Effector memory CD8-positive, alpha-beta T cell (primary cell): ENCODE measurements around the gene FBXO9.
"Not testable (repeated sequence)": the region's sequence is repeated elsewhere in the genome, so short reads cannot be mapped to it uniquely, and the experiment has no call there.

Experiments used
- ATAC-seq: fragments of 150-1000 bp; cut with Tn5 transposase; replicated peaks from 2 replicates; pipeline ENCODE4 v1.10.0; 2021; ENCODE audit warnings: mild to moderate bottlenecking, moderate library complexity
- DNase-seq, 3 experiments: peaks; one replicate each; pipeline ENCODE4 v3.0.0; 2021
- H3K27ac Mint-ChIP-seq, 2 donors: one replicate each; pipeline ENCODE4 v1.8.0; 2022; ENCODE audit warnings: mild to moderate bottlenecking in 2 of 2, mixed read lengths in 2 of 2, moderate library complexity in 2 of 2
- H3K27me3 Mint-ChIP-seq, 2 donors: one replicate each; pipeline ENCODE4 v1.8.0; 2022; ENCODE audit warnings: mixed read lengths in 2 of 2
- H3K36me3 Mint-ChIP-seq: one replicate; pipeline ENCODE4 v1.8.0; 2022; ENCODE audit warnings: mild to moderate bottlenecking, moderate library complexity, mixed read lengths; ENCODE audit not compliant: insufficient read depth
- H3K4me1 Mint-ChIP-seq, 2 donors: one replicate each; pipeline ENCODE4 v1.8.0; 2022; ENCODE audit warnings: low read depth in 2 of 2, mixed read lengths in 2 of 2
- H3K4me3 Mint-ChIP-seq, 2 donors: one replicate each; pipeline ENCODE4 v1.8.0; 2022; ENCODE audit warnings: mild to moderate bottlenecking in 2 of 2, mixed read lengths in 2 of 2, moderate library complexity in 2 of 2
- H3K9me3 Mint-ChIP-seq, 2 donors: one replicate each; pipeline ENCODE4 v1.8.0; 2022; ENCODE audit warnings: mixed read lengths in 2 of 2

FBXO9 gene

GRCh38 chr6:53035549-53036213, 29.5 kb upstream of the FBXO9 start:
- no peak for DNase-seq
- H3K9me3 Mint-ChIP-seq, result no peaks in the 10 kb centered on the region
- no peak overlapping the region for H3K27ac Mint-ChIP-seq
- H3K4me3 Mint-ChIP-seq, result no peak overlapping the region
- no peaks in the 10 kb centered on the region for H3K27me3 Mint-ChIP-seq
- no peak for ATAC-seq
- H3K4me1 Mint-ChIP-seq, result no peaks in the 10 kb centered on the region
- peaks cover 26% of the 10 kb centered on the region for H3K36me3 Mint-ChIP-seq

- peaks cover 10% of the 10 kb centered on the region for H3K36me3 Mint-ChIP-seq
- ATAC-seq (no peak), DNase-seq (no peak)
- H3K27ac Mint-ChIP-seq, result no peak overlapping the region
- no peaks in the 10 kb centered on the region for H3K4me1 Mint-ChIP-seq
- H3K9me3 Mint-ChIP-seq, result no peaks in the 10 kb centered on the region
- H3K27me3 Mint-ChIP-seq, result no peaks in the 10 kb centered on the region
- H3K4me3 Mint-ChIP-seq, result no peak overlapping the region
Measured at GRCh38 chr6:53038141-53038540, 27.1 kb upstream of the FBXO9 start.

- ATAC-seq (no peak), DNase-seq (no peak)
- peaks cover 10% of the 10 kb centered on the region for H3K36me3 Mint-ChIP-seq
- H3K4me1 Mint-ChIP-seq, result no peaks in the 10 kb centered on the region
- H3K27ac Mint-ChIP-seq, result no peak overlapping the region
- H3K4me3 Mint-ChIP-seq, result no peak overlapping the region
- H3K9me3 Mint-ChIP-seq, result no peaks in the 10 kb centered on the region
- no peaks in the 10 kb centered on the region for H3K27me3 Mint-ChIP-seq
Measured at GRCh38 chr6:53038596-53038995, 26.6 kb upstream of the FBXO9 start.

- no peak overlapping the region for H3K27ac Mint-ChIP-seq
- DNase-seq (no peak), ATAC-seq (no peak)
- no peaks in the 10 kb centered on the region for H3K9me3 Mint-ChIP-seq
- peaks cover 7% of the 10 kb centered on the region for H3K36me3 Mint-ChIP-seq
- no peaks in the 10 kb centered on the region for H3K4me1 Mint-ChIP-seq
- no peaks in the 10 kb centered on the region for H3K27me3 Mint-ChIP-seq
- H3K4me3 Mint-ChIP-seq, result no peak overlapping the region
Measured at GRCh38 chr6:53041356-53041755, 23.8 kb upstream of the FBXO9 start.

- Mint-ChIP-seq H3K36me3 (peaks cover 7% of the 10 kb centered on the region), H3K27ac (no peak overlapping the region), H3K27me3 (no peaks in the 10 kb centered on the region), H3K4me1 (no peaks in the 10 kb centered on the region), H3K4me3 (no peak overlapping the region), H3K9me3 (no peaks in the 10 kb centered on the region)
- no peak for ATAC-seq
- DNase-seq, result no peak
Measured at GRCh38 chr6:53042112-53042511, 23.1 kb upstream of the FBXO9 start.

GRCh38 chr6:53043581-53043980, 21.6 kb upstream of the FBXO9 start:
- Mint-ChIP-seq H3K4me3 (no peak overlapping the region), H3K4me1 (peaks cover 11% of the 10 kb centered on the region in 2 donors), H3K9me3 (no peaks in the 10 kb centered on the region), H3K36me3 (peaks cover 9% of the 10 kb centered on the region), H3K27me3 (no peaks in the 10 kb centered on the region), H3K27ac (no peak overlapping the region)
- ATAC-seq (no peak), DNase-seq (no peak)

GRCh38 chr6:53044071-53044470, 21.1 kb upstream of the FBXO9 start:
- Mint-ChIP-seq H3K4me1 (peaks cover 15 to 16% of the 10 kb centered on the region in 2 donors), H3K27me3 (no peaks in the 10 kb centered on the region), H3K9me3 (no peaks in the 10 kb centered on the region), H3K4me3 (no peak overlapping the region), H3K36me3 (peaks cover 9% of the 10 kb centered on the region), H3K27ac (no peak overlapping the region)
- no peak for DNase-seq
- ATAC-seq, result no peak

- Mint-ChIP-seq H3K27me3 (no peaks in the 10 kb centered on the region), H3K36me3 (peaks cover 5% of the 10 kb centered on the region), H3K9me3 (no peaks in the 10 kb centered on the region), H3K27ac (no peak overlapping the region), H3K4me1 (peaks cover 17 to 20% of the 10 kb centered on the region in 2 donors), H3K4me3 (no peak overlapping the region)
- DNase-seq, result no peak
- ATAC-seq, result no peak
Measured at GRCh38 chr6:53044572-53044971, 20.6 kb upstream of the FBXO9 start.

GRCh38 chr6:53045891-53046673, 19.1 kb upstream of the FBXO9 start:
- ATAC-seq (no peak), DNase-seq (no peak)
- H3K9me3 Mint-ChIP-seq, result no peaks in the 10 kb centered on the region
- no peak overlapping the region for H3K4me3 Mint-ChIP-seq
- H3K36me3 Mint-ChIP-seq, result peaks cover 2% of the 10 kb centered on the region
- peaks cover 17 to 20% of the 10 kb centered on the region in 2 donors for H3K4me1 Mint-ChIP-seq
- no peaks in the 10 kb centered on the region for H3K27me3 Mint-ChIP-seq
- no peak overlapping the region for H3K27ac Mint-ChIP-seq

- peaks cover 17 to 20% of the 10 kb centered on the region in 2 donors for H3K4me1 Mint-ChIP-seq
- no peaks in the 10 kb centered on the region for H3K27me3 Mint-ChIP-seq
- peak in 1 of 3 experiments; percentile 9 for DNase-seq
- H3K27ac Mint-ChIP-seq, result peak overlapping the region; percentile 67 to 82
- ATAC-seq, result peak; percentile 99
- H3K36me3 Mint-ChIP-seq, result peaks cover 2% of the 10 kb centered on the region
- H3K4me3 Mint-ChIP-seq, result peak overlapping the region; percentile 70 to 71
- no peaks in the 10 kb centered on the region for H3K9me3 Mint-ChIP-seq
Measured at GRCh38 chr6:53048431-53049195, 16.6 kb upstream of the FBXO9 start.

GRCh38 chr6:53049415-53049814, 15.8 kb upstream of the FBXO9 start:
- DNase-seq, result no peak
- Mint-ChIP-seq H3K4me3 (no peak overlapping the region), H3K4me1 (peaks cover 17 to 25% of the 10 kb centered on the region in 2 donors), H3K9me3 (no peaks in the 10 kb centered on the region), H3K36me3 (peaks cover 2% of the 10 kb centered on the region), H3K27ac (no peak overlapping the region), H3K27me3 (no peaks in the 10 kb centered on the region)
- ATAC-seq, result no peak

GRCh38 chr6:53052152-53052551, 13.1 kb upstream of the FBXO9 start:
- not testable (repeated sequence) for H3K4me3 Mint-ChIP-seq, H3K27ac Mint-ChIP-seq, H3K9me3 Mint-ChIP-seq, H3K36me3 Mint-ChIP-seq, H3K27me3 Mint-ChIP-seq, ATAC-seq, DNase-seq
- H3K4me1 Mint-ChIP-seq, result peaks cover 25 to 40% of the 10 kb centered on the region in 2 donors

- peaks cover 22 to 36% of the 10 kb centered on the region in 2 donors for H3K4me1 Mint-ChIP-seq
- no peaks in the 10 kb centered on the region for H3K36me3 Mint-ChIP-seq
- no peaks in the 10 kb centered on the region for H3K9me3 Mint-ChIP-seq
- peak overlapping the region; percentile 18 to 39 for H3K27ac Mint-ChIP-seq
- no peak for DNase-seq
- ATAC-seq, result no peak
- H3K27me3 Mint-ChIP-seq, result no peaks in the 10 kb centered on the region
- no peak overlapping the region for H3K4me3 Mint-ChIP-seq
Measured at GRCh38 chr6:53054532-53054931, 10.7 kb upstream of the FBXO9 start.
